PFSK-1 (cell line): Measurements from ENCODE around the gene BAAT.

Experiments
- POLR2AphosphoS5 ChIP-seq: IDR thresholded peaks from 2 replicates; pipeline ENCODE4 v1.6.1; 2012; ENCODE audit warnings: low read depth, mild to moderate bottlenecking, control low read depth, low read length, moderate library complexity
- TAF1 ChIP-seq: IDR thresholded peaks from 2 replicates; pipeline ENCODE4 v1.6.1; 2012; ENCODE audit warnings: low read length, control low read depth, borderline replicate concordance; ENCODE audit not compliant: insufficient read depth
- TF ChIP-seq, protein P1 (sequence below), 2 experiments: IDR thresholded peaks; 2 replicates each; pipeline versions ENCODE4 v1.6.1 to v1.8.0; 2011 to 2012; ENCODE audit warnings: low read depth in 2 of 2, low read length in 2 of 2, control low read depth in 1 of 2, inconsistent platforms in 1 of 2, mild to moderate bottlenecking in 1 of 2, moderate library complexity in 1 of 2; ENCODE audit not compliant: insufficient read depth in 1 of 2

DNA sequence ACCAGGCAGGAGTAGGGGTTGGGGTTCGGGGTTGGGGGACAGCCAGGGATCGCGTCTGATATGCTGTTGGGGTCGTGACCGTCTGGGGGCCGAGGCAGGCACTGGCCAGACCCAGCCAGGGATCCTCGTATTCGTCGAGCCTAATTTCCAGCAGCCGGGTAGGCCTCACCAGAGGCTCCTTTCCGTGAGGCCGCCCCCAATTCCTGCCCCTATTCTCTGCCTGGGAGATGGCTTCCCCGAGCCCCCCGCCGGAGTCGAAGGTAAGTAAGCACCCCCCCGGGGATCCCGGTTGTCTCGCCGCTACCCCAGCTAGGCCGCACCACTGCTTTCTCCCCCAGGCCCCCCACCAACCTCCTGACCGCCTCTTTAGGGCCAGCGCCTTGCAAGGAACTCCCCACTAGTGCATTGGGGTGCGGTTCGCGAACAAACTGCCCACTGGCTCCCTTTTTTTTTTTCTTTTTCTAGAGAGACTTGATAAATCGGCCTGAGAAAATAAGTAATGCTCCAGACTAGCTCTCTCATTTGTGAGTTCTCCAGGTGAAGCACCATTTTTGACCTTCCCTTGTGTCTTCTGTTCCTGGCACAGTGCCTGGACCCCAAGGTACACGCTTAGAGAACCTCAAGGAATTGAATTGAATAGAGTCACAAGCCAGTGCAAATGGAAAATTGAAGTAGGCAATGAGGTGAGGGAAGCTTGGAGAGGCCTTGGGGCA lies 14.3 kb upstream of the BAAT start:
- TF ChIP-seq POLR2AphosphoS5 (no peak), TAF1 (no peak)
- TF ChIP-seq, protein P1, sequence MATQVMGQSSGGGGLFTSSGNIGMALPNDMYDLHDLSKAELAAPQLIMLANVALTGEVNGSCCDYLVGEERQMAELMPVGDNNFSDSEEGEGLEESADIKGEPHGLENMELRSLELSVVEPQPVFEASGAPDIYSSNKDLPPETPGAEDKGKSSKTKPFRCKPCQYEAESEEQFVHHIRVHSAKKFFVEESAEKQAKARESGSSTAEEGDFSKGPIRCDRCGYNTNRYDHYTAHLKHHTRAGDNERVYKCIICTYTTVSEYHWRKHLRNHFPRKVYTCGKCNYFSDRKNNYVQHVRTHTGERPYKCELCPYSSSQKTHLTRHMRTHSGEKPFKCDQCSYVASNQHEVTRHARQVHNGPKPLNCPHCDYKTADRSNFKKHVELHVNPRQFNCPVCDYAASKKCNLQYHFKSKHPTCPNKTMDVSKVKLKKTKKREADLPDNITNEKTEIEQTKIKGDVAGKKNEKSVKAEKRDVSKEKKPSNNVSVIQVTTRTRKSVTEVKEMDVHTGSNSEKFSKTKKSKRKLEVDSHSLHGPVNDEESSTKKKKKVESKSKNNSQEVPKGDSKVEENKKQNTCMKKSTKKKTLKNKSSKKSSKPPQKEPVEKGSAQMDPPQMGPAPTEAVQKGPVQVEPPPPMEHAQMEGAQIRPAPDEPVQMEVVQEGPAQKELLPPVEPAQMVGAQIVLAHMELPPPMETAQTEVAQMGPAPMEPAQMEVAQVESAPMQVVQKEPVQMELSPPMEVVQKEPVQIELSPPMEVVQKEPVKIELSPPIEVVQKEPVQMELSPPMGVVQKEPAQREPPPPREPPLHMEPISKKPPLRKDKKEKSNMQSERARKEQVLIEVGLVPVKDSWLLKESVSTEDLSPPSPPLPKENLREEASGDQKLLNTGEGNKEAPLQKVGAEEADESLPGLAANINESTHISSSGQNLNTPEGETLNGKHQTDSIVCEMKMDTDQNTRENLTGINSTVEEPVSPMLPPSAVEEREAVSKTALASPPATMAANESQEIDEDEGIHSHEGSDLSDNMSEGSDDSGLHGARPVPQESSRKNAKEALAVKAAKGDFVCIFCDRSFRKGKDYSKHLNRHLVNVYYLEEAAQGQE (IDR thresholded peaks at IDR 0.05; ENCODE audit: insufficient read depth in 1 of 2, low read depth in 2 of 2, low read length in 2 of 2) = no peak
